Activated CD8-positive, alpha-beta memory T cell treated with anti-CD3 and anti-CD28 coated beads for 36 hours (primary cell): ENCODE data around the gene MAGI1. TPM values are rescaled to one million over a fixed set of nuclear protein-coding genes. Genes with fewer than 3 reads are reported as not detected.
"Not testable (repeated sequence)": the region's sequence is repeated elsewhere in the genome, so short reads cannot be mapped to it uniquely, and the experiment has no call there.

Source experiments
- CTCF ChIA-PET: fragments of 350-600 bp; sonication (Branson Sonifier 250); formaldehyde crosslinking; loops from one replicate; lab custom pipeline; 2021; ENCODE audit warnings: antibody characterized with exemption; lab: Charles Lee
- POLR2A ChIA-PET: fragments of 350-600 bp; sonication (Branson Sonifier 250); formaldehyde crosslinking; loops from one replicate; lab custom pipeline; 2021; ENCODE audit warnings: antibody characterized with exemption; lab: Charles Lee
- total RNA-seq, 2 experiments: library from RNA; stranded (reverse); gene quantifications; one replicate each; pipeline ENCODE4 v1.2.3, GENCODE V29; 2021

Gene MAGI1
- total RNA-seq, 2 experiments from 2014 or later, result 0.38 to 0.53 TPM

GRCh38 chr3:65922441-65922840 is 116.3 kb downstream of the MAGI1 start:
- POLR2A ChIA-PET, result no interaction called here
- CTCF ChIA-PET, result no interaction called here

- ChIA-PET POLR2A (no interaction called here), CTCF (no interaction called here)
Observed at GRCh38 chr3:65919826-65920225, 118.9 kb downstream of the MAGI1 start.

- CTCF ChIA-PET, result no interaction called here
- POLR2A ChIA-PET, result no interaction called here
Observed at GRCh38 chr3:65915477-65915876, 123.2 kb downstream of the MAGI1 start.

GRCh38 chr3:65914740-65915367 is 123.9 kb downstream of the MAGI1 start:
- POLR2A ChIA-PET, result no interaction called here
- CTCF ChIA-PET, result no interaction called here

- CTCF ChIA-PET, result no interaction called here
- POLR2A ChIA-PET, result no interaction called here
Observed at GRCh38 chr3:65914032-65914739, 124.5 kb downstream of the MAGI1 start.

DNA sequence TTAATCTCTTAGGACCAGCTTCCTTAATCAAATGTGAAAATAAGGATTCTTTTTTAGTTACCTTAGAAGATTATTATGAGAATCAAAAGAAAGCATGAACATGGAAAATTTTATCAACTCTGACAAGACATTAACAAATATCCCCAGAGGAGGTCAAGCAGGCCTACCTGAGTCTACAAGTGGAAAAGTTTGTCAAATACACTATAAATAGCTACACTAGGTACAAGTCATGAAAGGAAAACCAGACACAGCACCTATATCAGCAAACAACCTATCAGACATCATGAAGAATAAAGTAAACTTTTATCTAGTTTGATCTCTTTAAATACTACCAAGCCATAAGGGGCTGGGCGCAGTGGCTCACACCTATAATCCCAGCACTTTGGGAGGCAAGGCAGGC is 126.1 kb downstream of the MAGI1 start:
- ChIA-PET POLR2A (no interaction called here), CTCF (no interaction called here)

GRCh38 chr3:65908588-65908987 is 130.1 kb downstream of the MAGI1 start:
- ChIA-PET POLR2A (no interaction called here), CTCF (no interaction called here)

DNA sequence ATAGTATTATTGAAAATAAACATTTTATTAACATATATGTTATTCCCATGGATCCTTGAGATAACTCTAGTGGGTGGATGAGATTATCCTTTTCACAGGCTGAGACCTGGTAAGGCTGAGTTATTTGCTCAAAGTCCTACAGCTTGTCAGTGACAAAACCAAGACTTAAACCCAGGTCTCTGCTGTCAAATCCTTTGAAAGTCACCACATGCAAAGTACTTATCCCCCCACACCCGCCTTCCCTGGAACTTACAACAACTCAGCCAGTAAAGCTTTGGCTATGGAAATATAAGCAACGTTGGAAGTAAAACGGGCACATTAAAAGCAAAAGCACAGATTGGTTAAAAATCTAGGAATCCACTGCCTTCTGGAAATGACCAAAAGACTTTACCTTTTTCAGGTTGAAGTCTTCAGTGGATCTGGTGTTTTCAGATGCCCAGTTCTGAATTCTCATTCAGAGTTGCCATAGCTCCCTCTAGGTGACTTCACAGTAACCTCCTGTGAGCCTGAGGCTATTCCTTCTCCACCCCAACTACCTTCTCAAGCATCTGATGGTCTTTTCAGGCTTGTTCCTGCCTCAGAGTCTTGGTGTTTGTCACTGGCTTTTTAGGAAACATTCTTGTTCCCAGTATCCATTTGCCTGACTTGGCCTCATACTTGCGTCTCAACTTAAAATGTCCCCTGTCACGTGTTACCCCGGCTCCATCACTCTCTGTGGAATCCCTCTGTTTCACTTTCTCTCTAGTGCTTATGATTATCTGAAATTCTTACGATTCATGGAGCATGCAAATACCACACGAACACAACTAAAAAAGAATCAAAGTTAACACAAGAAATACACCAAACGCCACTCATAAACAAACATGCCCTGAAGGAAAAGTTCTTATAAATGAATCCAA is 131.2 kb downstream of the MAGI1 start:
- POLR2A ChIA-PET, result no interaction called here

DNA sequence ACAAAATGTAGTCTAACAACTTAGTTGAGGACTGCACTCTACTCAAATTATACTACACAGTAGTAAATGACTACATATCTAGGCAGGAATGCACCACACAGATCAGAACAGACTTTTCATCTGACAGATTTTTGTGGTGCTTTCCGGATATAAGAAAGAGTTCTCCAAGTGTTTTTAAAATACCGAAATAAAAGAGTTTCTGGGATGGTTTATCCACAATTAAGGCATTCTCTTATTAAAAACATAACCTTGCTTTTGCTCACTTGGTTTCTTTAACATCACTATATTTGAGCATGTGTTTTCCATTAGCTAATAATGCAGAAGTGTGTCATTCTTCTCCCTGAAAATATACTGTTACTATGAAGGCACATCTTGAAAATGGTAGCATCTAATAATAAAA is 132.9 kb downstream of the MAGI1 start:
- POLR2A ChIA-PET, result no interaction called here
- CTCF ChIA-PET, result no interaction called here

More for the DNA sequence above, 131.2 kb downstream of the MAGI1 start:
- CTCF ChIA-PET, result no interaction called here

DNA sequence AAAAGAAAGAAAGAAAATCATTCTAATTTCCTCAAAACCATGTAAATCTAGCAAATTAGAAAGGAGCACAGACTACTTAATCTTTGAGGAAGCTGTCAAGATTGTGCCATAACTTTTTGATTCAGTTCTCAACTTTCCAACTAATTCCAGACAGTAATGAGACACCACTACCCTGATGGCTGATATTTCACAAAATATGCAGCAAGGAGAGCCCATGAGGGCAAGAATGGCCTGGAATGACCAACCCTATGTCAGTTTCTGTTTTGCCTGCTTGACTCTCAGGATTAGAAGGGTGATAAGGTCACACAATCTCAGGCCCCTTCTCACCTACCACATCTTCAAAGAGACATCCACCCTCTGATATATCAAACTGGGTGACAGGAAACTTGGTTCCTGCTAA is 134.7 kb downstream of the MAGI1 start:
- POLR2A ChIA-PET, result no interaction called here
- CTCF ChIA-PET, result no interaction called here

- POLR2A ChIA-PET, result no interaction called here
Observed at GRCh38 chr3:65902304-65902793, 136.4 kb downstream of the MAGI1 start.

DNA sequence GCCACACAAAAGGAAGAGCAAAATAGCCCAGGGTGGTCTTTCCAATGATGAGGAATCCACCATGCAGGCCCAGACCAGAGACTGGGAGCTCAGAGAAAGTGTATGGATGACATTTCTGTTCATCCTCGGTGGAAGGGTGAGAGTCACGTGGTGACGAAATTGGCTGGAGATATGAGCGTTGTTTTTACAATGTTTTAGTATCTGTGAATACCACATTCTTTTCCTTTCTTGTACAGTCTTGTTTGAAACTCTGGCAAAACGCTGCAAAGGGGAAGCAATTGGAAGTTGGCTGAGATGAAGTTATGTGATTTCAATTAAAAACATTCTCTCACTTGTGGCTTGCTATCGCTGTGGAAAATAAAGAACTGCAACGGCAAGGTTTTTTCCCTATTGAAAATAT is 137.5 kb downstream of the MAGI1 start:
- CTCF ChIA-PET, result no interaction called here
- POLR2A ChIA-PET, result no interaction called here

More at GRCh38 chr3:65902304-65902793, 136.4 kb downstream of the MAGI1 start:
- CTCF ChIA-PET, result no interaction called here

DNA sequence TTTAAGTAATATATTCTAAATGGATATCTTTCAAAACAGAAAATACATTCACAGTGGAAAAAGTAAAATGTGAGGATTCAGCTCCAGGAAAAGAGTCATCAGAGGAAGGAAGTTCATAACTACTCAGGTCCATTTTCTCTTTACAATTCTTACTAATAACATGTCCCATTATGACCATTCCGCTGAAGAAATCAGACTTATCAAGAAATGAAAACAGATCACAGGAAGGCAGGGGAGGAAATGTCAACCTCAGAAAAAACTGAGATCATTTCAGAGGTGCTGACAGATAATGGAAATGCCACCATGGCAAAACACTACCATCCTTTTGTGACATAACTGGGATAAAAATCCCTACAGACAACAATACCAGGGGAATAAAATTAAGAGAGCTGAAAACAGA is 139.5 kb downstream of the MAGI1 start:
- CTCF ChIA-PET, result interaction anchor here (0.6 kb wide), 1 partner anchor 231 kb away, joined by 3 read pairs; no protein-coding TSS in a partner anchor
- POLR2A ChIA-PET, result no interaction called here

DNA sequence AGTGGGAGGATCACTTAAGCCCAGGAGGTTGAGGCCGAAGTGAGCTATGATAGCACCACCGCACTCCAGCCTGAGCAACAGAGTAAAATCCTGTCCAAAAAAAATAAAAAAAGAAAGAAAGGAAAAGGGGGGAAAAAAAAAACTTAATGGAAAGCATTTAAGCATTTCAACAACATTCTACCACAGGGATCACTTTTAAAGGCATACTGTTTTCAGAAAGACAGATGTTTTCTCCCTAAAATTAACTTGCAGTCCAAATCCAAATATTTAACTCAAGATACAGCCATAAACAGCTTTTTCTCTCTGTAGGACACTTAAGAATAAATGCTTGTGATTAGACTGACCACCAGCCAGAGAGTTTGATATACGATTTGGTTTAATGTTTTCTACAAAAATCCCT is 141.0 kb downstream of the MAGI1 start:
- POLR2A ChIA-PET, result no interaction called here
- CTCF ChIA-PET, result no interaction called here

- ChIA-PET POLR2A (no interaction called here), CTCF (no interaction called here)
Observed at GRCh38 chr3:65896321-65896720, 142.4 kb downstream of the MAGI1 start.

DNA sequence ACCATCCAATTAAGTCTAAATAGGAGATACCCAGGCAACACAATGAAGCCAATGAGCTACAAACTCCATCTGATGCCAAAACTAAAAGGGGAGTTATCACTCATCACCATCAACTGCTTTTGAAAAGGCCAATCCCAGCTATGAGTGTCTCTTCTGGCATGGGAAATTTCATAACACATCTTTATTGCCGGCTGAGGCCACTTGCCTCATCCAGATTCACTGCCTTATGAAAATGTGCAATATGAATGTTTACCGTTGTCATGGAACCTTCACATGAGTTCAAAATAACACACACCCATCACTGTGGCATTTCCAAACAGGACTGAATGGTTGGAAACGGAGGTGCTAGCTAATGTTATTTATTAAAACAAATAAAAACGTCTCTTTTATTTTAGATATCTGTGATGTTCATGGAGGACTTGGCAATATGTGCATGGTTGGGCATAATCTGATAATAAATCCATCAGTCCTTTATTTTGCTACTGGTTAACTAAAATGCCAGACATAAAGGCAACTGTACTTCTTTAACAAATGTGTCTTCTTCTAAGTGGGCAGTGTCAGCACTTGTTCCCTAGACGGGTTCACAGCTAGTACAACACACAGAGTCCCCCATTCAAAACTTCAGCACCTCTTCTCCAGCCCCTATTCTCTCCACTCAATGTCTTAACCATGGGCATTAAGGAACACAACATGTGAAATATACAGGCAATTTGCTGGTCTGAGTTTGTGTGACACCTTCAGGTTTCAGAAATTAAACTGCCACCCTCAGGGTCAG is 143.9 kb downstream of the MAGI1 start:
- ChIA-PET CTCF (no interaction called here), POLR2A (no interaction called here)

- CTCF ChIA-PET, result no interaction called here
- POLR2A ChIA-PET, result no interaction called here
Observed at GRCh38 chr3:65894126-65894525, 144.6 kb downstream of the MAGI1 start.

DNA sequence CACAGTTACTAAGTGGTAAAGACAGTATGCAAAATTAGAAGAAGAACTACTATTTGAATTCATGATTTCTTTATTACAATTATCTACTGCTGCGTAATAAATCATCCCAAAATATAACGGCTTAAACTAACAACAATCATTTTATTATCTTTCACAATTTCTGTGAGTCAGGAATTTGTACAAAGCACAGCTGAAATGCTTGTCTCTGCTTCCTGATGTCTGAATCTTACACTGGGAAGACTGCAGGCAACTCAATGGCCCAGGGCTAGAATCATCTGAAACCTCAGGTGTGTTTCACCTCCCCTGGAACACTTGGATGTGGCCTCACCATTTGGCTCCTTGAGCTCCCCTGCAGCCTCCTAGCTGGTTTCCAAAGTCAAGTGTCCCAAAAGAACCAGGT is 145.1 kb downstream of the MAGI1 start:
- ChIA-PET POLR2A (no interaction called here), CTCF (no interaction called here)

DNA sequence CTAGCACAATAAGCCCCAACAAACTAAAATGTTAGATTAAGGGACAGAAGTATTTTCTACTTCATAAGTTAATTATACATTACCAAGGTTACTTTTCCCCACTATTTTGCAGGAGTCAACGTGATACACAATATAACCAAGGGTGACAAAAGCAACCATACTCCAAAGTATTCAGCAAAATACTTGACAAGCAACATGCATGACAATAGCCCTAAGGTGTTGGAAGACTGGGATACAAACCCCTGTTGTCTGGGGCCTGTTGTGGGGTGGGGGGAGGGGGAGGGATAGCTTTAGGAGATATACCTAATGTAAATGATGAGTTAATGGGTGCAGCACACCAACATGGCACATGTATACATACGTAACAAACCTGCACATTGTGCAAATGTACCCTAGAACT is 147.2 kb downstream of the MAGI1 start:
- CTCF ChIA-PET, POLR2A ChIA-PET: not testable (repeated sequence)
